NB4 (cell line): ENCODE data around the gene ACLY.
"Not testable (repeated sequence)": the region's sequence is repeated elsewhere in the genome, so short reads cannot be mapped to it uniquely, and the experiment has no call there.

Experiments
- MYC ChIP-seq: IDR thresholded peaks from 2 replicates; pipeline ENCODE4 v1.6.1; 2011; ENCODE audit warnings: low read depth, low read length
- POLR2A ChIP-seq: IDR thresholded peaks from 2 replicates; pipeline ENCODE4 v1.6.1; 2011; ENCODE audit warnings: mild to moderate bottlenecking; ENCODE audit not compliant: insufficient read length; ENCODE audit errors: extremely low read depth
- TF ChIP-seq, protein P1 (sequence below): IDR thresholded peaks from one replicate; pipeline ENCODE4 v1.5.1; 2012; ENCODE audit warnings: low read depth, low read length
- TF ChIP-seq, protein P2 (sequence below): IDR thresholded peaks from 2 replicates; pipeline ENCODE4 v1.6.1; 2011; ENCODE audit warnings: low read depth, low read length

DNA sequence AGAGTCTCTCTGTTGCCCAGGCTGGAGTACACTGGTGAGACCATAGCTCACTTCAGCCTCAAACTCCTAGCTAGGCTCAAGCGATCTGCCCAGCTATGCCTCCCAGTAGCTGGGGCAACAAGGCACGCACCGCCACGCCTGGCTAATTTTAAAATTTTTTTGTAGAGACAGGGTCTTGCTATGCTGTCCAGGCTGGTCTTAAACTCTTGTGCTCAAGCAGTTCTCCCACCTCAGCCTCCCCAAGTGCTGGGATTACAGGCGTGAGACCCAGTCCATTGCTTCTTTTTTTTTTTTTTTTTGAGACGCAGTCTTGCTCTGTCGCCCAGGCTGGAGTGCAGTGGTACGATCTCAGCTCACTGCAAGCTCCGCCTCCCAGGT, 44.5 kb downstream of the ACLY start:
- TF ChIP-seq, protein P1, sequence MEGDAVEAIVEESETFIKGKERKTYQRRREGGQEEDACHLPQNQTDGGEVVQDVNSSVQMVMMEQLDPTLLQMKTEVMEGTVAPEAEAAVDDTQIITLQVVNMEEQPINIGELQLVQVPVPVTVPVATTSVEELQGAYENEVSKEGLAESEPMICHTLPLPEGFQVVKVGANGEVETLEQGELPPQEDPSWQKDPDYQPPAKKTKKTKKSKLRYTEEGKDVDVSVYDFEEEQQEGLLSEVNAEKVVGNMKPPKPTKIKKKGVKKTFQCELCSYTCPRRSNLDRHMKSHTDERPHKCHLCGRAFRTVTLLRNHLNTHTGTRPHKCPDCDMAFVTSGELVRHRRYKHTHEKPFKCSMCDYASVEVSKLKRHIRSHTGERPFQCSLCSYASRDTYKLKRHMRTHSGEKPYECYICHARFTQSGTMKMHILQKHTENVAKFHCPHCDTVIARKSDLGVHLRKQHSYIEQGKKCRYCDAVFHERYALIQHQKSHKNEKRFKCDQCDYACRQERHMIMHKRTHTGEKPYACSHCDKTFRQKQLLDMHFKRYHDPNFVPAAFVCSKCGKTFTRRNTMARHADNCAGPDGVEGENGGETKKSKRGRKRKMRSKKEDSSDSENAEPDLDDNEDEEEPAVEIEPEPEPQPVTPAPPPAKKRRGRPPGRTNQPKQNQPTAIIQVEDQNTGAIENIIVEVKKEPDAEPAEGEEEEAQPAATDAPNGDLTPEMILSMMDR: not testable (repeated sequence)
- not testable (repeated sequence) for TF ChIP-seq POLR2A, MYC
- TF ChIP-seq, protein P2, sequence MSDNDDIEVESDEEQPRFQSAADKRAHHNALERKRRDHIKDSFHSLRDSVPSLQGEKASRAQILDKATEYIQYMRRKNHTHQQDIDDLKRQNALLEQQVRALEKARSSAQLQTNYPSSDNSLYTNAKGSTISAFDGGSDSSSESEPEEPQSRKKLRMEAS: not testable (repeated sequence)
